ENCODE data around the gene SSPN. TPM values are rescaled to one million over a fixed set of nuclear protein-coding genes. Genes with fewer than 3 reads are reported as not detected.

SSPN gene
- total and polyA plus RNA-seq, 5 experiments from 2014 or later = 0.27 TPM; not detected in 4

GRCh38 chr12:26239852-26240815 is 44.8 kb downstream of the SSPN start:
- Mint-ChIP-seq H3K27me3 (peaks cover 3 to 20% (median 15%) of the 10 kb centered on the region in 5 donors), H3K27ac (no peak overlapping the region), H3K4me1 (no peaks in the 10 kb centered on the region), H3K9me3 (peaks cover 0 to 2% (median 0%) of the 10 kb centered on the region in 9 donors), H3K36me3 (no peaks in the 10 kb centered on the region), H3K4me3 (no peak overlapping the region)
- POLR2A ChIA-PET = no interaction called here
- no peak for DNase-seq
- ATAC-seq = no peak

GRCh38 chr12:26241080-26241479 is 45.7 kb downstream of the SSPN start:
- H3K9me3 Mint-ChIP-seq = peaks cover 0 to 2% (median 0%) of the 10 kb centered on the region in 9 donors
- H3K4me3 Mint-ChIP-seq = no peak overlapping the region
- H3K27me3 Mint-ChIP-seq = peaks cover 7 to 23% (median 15%) of the 10 kb centered on the region in 5 donors
- no peak overlapping the region for H3K27ac Mint-ChIP-seq
- no peaks in the 10 kb centered on the region for H3K4me1 Mint-ChIP-seq
- ATAC-seq (no peak), DNase-seq (no peak)
- POLR2A ChIA-PET = no interaction called here
- no peaks in the 10 kb centered on the region for H3K36me3 Mint-ChIP-seq

GRCh38 chr12:26242683-26243082 is 47.3 kb downstream of the SSPN start:
- Mint-ChIP-seq H3K9me3 (peaks cover 0 to 2% (median 0%) of the 10 kb centered on the region in 9 donors), H3K4me1 (no peaks in the 10 kb centered on the region)

GRCh38 chr12:26244503-26244902 is 49.1 kb downstream of the SSPN start:
- Mint-ChIP-seq H3K9me3 (peaks cover 0 to 13% (median 3%) of the 10 kb centered on the region in 9 donors), H3K4me1 (no peaks in the 10 kb centered on the region), H3K27me3 (peaks cover 5 to 15% (median 7%) of the 10 kb centered on the region in 5 donors), H3K4me3 (no peak overlapping the region), H3K27ac (no peak overlapping the region), H3K36me3 (peaks cover 0 to 4% (median 0%) of the 10 kb centered on the region in 3 donors)
- DNase-seq (no peak), ATAC-seq (no peak)
- POLR2A ChIA-PET = no interaction called here

More at GRCh38 chr12:26242683-26243082, 47.3 kb downstream of the SSPN start:
- Mint-ChIP-seq H3K27me3 (peaks cover 7 to 26% (median 13%) of the 10 kb centered on the region in 5 donors), H3K4me3 (no peak overlapping the region), H3K27ac (no peak overlapping the region), H3K36me3 (no peaks in the 10 kb centered on the region)
- no peak for DNase-seq
- no peak for ATAC-seq
- POLR2A ChIA-PET = no interaction called here

- peaks cover 0 to 18% (median 7%) of the 10 kb centered on the region in 9 donors for H3K9me3 Mint-ChIP-seq
- H3K4me1 Mint-ChIP-seq = no peaks in the 10 kb centered on the region
- H3K27ac Mint-ChIP-seq = no peak overlapping the region
- H3K27me3 Mint-ChIP-seq = peaks cover 1 to 11% (median 8%) of the 10 kb centered on the region in 5 donors
- POLR2A ChIA-PET = no interaction called here
- no peak overlapping the region for H3K4me3 Mint-ChIP-seq
- ATAC-seq (no peak), DNase-seq (no peak)
- peaks cover 0 to 7% (median 0%) of the 10 kb centered on the region in 3 donors for H3K36me3 Mint-ChIP-seq
Measured at GRCh38 chr12:26245175-26245942, 50.0 kb downstream of the SSPN start.

GRCh38 chr12:26246483-26247164 is 51.3 kb downstream of the SSPN start:
- ATAC-seq = no peak
- Mint-ChIP-seq H3K9me3 (peaks cover 0 to 18% (median 7%) of the 10 kb centered on the region in 9 donors), H3K27ac (no peak overlapping the region), H3K4me3 (no peak overlapping the region), H3K27me3 (peaks cover 0 to 14% (median 9%) of the 10 kb centered on the region in 5 donors), H3K4me1 (no peaks in the 10 kb centered on the region), H3K36me3 (peaks cover 0 to 7% (median 0%) of the 10 kb centered on the region in 3 donors)
- DNase-seq = no peak
- POLR2A ChIA-PET = no interaction called here

- H3K27ac Mint-ChIP-seq = peak overlapping the region in 1 of 10 donors; percentile 75
- peaks cover 0 to 15% (median 9%) of the 10 kb centered on the region in 5 donors for H3K27me3 Mint-ChIP-seq
- no peaks in the 10 kb centered on the region for H3K4me1 Mint-ChIP-seq
- no peak for ATAC-seq
- POLR2A ChIA-PET = no interaction called here
- peaks cover 0 to 7% (median 0%) of the 10 kb centered on the region in 3 donors for H3K36me3 Mint-ChIP-seq
- no peak for DNase-seq
- no peak overlapping the region for H3K4me3 Mint-ChIP-seq
- peaks cover 0 to 18% (median 7%) of the 10 kb centered on the region in 9 donors for H3K9me3 Mint-ChIP-seq
Measured at GRCh38 chr12:26247873-26248272, 52.5 kb downstream of the SSPN start.

- DNase-seq (no peak), ATAC-seq (no peak)
- Mint-ChIP-seq H3K9me3 (peaks cover 0 to 23% (median 10%) of the 10 kb centered on the region in 9 donors), H3K27me3 (peaks cover 0 to 9% (median 5%) of the 10 kb centered on the region in 5 donors), H3K4me1 (no peaks in the 10 kb centered on the region), H3K36me3 (peaks cover 0 to 12% (median 0%) of the 10 kb centered on the region in 3 donors), H3K27ac (no peak overlapping the region), H3K4me3 (no peak overlapping the region)
- POLR2A ChIA-PET = no interaction called here
Measured at GRCh38 chr12:26250801-26251200, 55.4 kb downstream of the SSPN start.

GRCh38 chr12:26251600-26251999 is 56.2 kb downstream of the SSPN start:
- no peaks in the 10 kb centered on the region for H3K4me1 Mint-ChIP-seq
- peaks cover 0 to 23% (median 12%) of the 10 kb centered on the region in 9 donors for H3K9me3 Mint-ChIP-seq
- ATAC-seq (no peak), DNase-seq (no peak)
- POLR2A ChIA-PET = no interaction called here
- H3K4me3 Mint-ChIP-seq = no peak overlapping the region
- peaks cover 0 to 9% (median 5%) of the 10 kb centered on the region in 5 donors for H3K27me3 Mint-ChIP-seq
- no peak overlapping the region for H3K27ac Mint-ChIP-seq
- H3K36me3 Mint-ChIP-seq = peaks cover 0 to 12% (median 2%) of the 10 kb centered on the region in 3 donors

- Mint-ChIP-seq H3K27ac (no peak overlapping the region), H3K36me3 (peaks cover 0 to 20% (median 2%) of the 10 kb centered on the region in 3 donors), H3K4me3 (no peak overlapping the region), H3K4me1 (no peaks in the 10 kb centered on the region), H3K27me3 (peaks cover 0 to 13% (median 2%) of the 10 kb centered on the region in 5 donors), H3K9me3 (peaks cover 2 to 34% (median 16%) of the 10 kb centered on the region in 9 donors)
- POLR2A ChIA-PET = no interaction called here
- ATAC-seq (no peak), DNase-seq (no peak)
Measured at GRCh38 chr12:26252946-26253345, 57.6 kb downstream of the SSPN start.

GRCh38 chr12:26255893-26256645 is 60.7 kb downstream of the SSPN start:
- POLR2A ChIA-PET = no interaction called here
- Mint-ChIP-seq H3K27me3 (peaks cover 2 to 26% (median 5%) of the 10 kb centered on the region in 5 donors), H3K36me3 (peaks cover 0 to 25% (median 7%) of the 10 kb centered on the region in 3 donors), H3K4me3 (no peak overlapping the region), H3K9me3 (peaks cover 6 to 39% (median 19%) of the 10 kb centered on the region in 9 donors), H3K4me1 (no peaks in the 10 kb centered on the region), H3K27ac (no peak overlapping the region)
- ATAC-seq (no peak), DNase-seq (no peak)

Measured in naive thymus-derived CD8-positive, alpha-beta T cell (primary cell).